Activated CD4-positive, alpha-beta memory T cell treated with anti-CD3 and anti-CD28 coated beads, Interleukin-2, amount 10 ng/mL, durations not matched to agents 7 days and 5 days (primary cell): ENCODE data around the gene DACH2. TPM values are rescaled to one million over a fixed set of nuclear protein-coding genes. Genes with fewer than 3 reads are reported as not detected.

ENCODE experiments used
- CTCF ChIA-PET: fragments of 350-600 bp; sonication (Branson Sonifier 250); formaldehyde crosslinking; loops from one replicate; lab custom pipeline; 2021; ENCODE audit warnings: antibody characterized with exemption, inconsistent platforms; lab: Charles Lee
- POLR2A ChIA-PET: fragments of 350-600 bp; sonication (Branson Sonifier 250); formaldehyde crosslinking; loops from one replicate; lab custom pipeline; 2021; ENCODE audit warnings: antibody characterized with exemption; lab: Charles Lee
- DNase-seq: peaks from one replicate; pipeline ENCODE4 v3.0.0-alpha.2; 2020
- H3K27ac Mint-ChIP-seq: one replicate; pipeline ENCODE4 v1.8.0; 2021; ENCODE audit warnings: mild to moderate bottlenecking, mixed read lengths
- H3K27me3 Mint-ChIP-seq: one replicate; pipeline ENCODE4 v1.8.0; 2021; ENCODE audit warnings: mixed read lengths
- H3K36me3 Mint-ChIP-seq: one replicate; pipeline ENCODE4 v1.8.0; 2021; ENCODE audit warnings: low read depth, mixed read lengths
- H3K4me1 Mint-ChIP-seq: one replicate; pipeline ENCODE4 v1.8.0; 2021; ENCODE audit warnings: mixed read lengths
- H3K4me3 Mint-ChIP-seq: one replicate; pipeline ENCODE4 v1.8.0; 2021; ENCODE audit warnings: mild to moderate bottlenecking, mixed read lengths
- H3K9me3 Mint-ChIP-seq: one replicate; pipeline ENCODE4 v1.8.0; 2021; ENCODE audit warnings: mixed read lengths
- total RNA-seq, 2 experiments: library from RNA; stranded (reverse); gene quantifications; one replicate each; pipeline ENCODE4 v1.2.3, GENCODE V29; 2021

Gene DACH2
- not detected for total RNA-seq

GRCh38 chrX:86148024-86148511 lies at the start of gene DACH2:
DACH2 (plus strand) TSS chrX:86148451.
- H3K36me3 Mint-ChIP-seq: no peaks in the 10 kb centered on the region
- H3K4me1 Mint-ChIP-seq: no peaks in the 10 kb centered on the region
- ChIA-PET CTCF (no interaction called here), POLR2A (no interaction called here)
- H3K4me3 Mint-ChIP-seq: peak within 1 kb of the TSS; percentile 61
- no peak within 1 kb of the TSS for H3K27ac Mint-ChIP-seq
- H3K9me3 Mint-ChIP-seq: no peaks in the 10 kb centered on the region
- DNase-seq: peak; percentile 32
- H3K27me3 Mint-ChIP-seq: peaks cover 30% of the 10 kb centered on the region

GRCh38 chrX:86102341-86102740 lies 45.9 kb upstream of the DACH2 start:
- Mint-ChIP-seq H3K4me1 (no peaks in the 10 kb centered on the region), H3K9me3 (no peaks in the 10 kb centered on the region), H3K27me3 (no peaks in the 10 kb centered on the region), H3K36me3 (no peaks in the 10 kb centered on the region), H3K27ac (no peak overlapping the region), H3K4me3 (no peak overlapping the region)
- ChIA-PET POLR2A (no interaction called here), CTCF (no interaction called here)
- no peak for DNase-seq

GRCh38 chrX:86103061-86103460 lies 45.2 kb upstream of the DACH2 start:
- no peak for DNase-seq
- Mint-ChIP-seq H3K4me1 (no peaks in the 10 kb centered on the region), H3K4me3 (no peak overlapping the region), H3K27ac (no peak overlapping the region), H3K36me3 (no peaks in the 10 kb centered on the region), H3K9me3 (no peaks in the 10 kb centered on the region), H3K27me3 (no peaks in the 10 kb centered on the region)
- ChIA-PET CTCF (no interaction called here), POLR2A (no interaction called here)

- no peaks in the 10 kb centered on the region for H3K27me3 Mint-ChIP-seq
- no peaks in the 10 kb centered on the region for H3K36me3 Mint-ChIP-seq
- H3K9me3 Mint-ChIP-seq: no peaks in the 10 kb centered on the region
- H3K4me1 Mint-ChIP-seq: no peaks in the 10 kb centered on the region
- H3K4me3 Mint-ChIP-seq: no peak overlapping the region
- no peak for DNase-seq
- ChIA-PET CTCF (no interaction called here), POLR2A (no interaction called here)
- no peak overlapping the region for H3K27ac Mint-ChIP-seq
Measured at GRCh38 chrX:86104526-86104925, 43.7 kb upstream of the DACH2 start.

GRCh38 chrX:86121916-86122315 lies 26.3 kb upstream of the DACH2 start:
- ChIA-PET POLR2A (no interaction called here), CTCF (no interaction called here)
- Mint-ChIP-seq H3K4me1 (no peaks in the 10 kb centered on the region), H3K36me3 (no peaks in the 10 kb centered on the region), H3K27me3 (no peaks in the 10 kb centered on the region), H3K27ac (no peak overlapping the region), H3K4me3 (no peak overlapping the region), H3K9me3 (no peaks in the 10 kb centered on the region)
- DNase-seq: no peak

GRCh38 chrX:86133761-86134160 lies 14.5 kb upstream of the DACH2 start:
- no peak for DNase-seq
- POLR2A ChIA-PET: no interaction called here

GRCh38 chrX:86137071-86137470 lies 11.2 kb upstream of the DACH2 start:
- Mint-ChIP-seq H3K27me3 (no peaks in the 10 kb centered on the region), H3K4me3 (no peak overlapping the region), H3K27ac (no peak overlapping the region), H3K36me3 (no peaks in the 10 kb centered on the region), H3K4me1 (no peaks in the 10 kb centered on the region), H3K9me3 (no peaks in the 10 kb centered on the region)
- DNase-seq: no peak
- POLR2A ChIA-PET: no interaction called here
- CTCF ChIA-PET: no interaction called here

More at GRCh38 chrX:86133761-86134160, 14.5 kb upstream of the DACH2 start:
- no peaks in the 10 kb centered on the region for H3K9me3 Mint-ChIP-seq
- H3K4me3 Mint-ChIP-seq: no peak overlapping the region
- no peaks in the 10 kb centered on the region for H3K36me3 Mint-ChIP-seq
- H3K27me3 Mint-ChIP-seq: no peaks in the 10 kb centered on the region
- no peak overlapping the region for H3K27ac Mint-ChIP-seq
- CTCF ChIA-PET: no interaction called here
- H3K4me1 Mint-ChIP-seq: no peaks in the 10 kb centered on the region

GRCh38 chrX:86141786-86142185 lies 6.5 kb upstream of the DACH2 start:
- H3K9me3 Mint-ChIP-seq: no peaks in the 10 kb centered on the region
- ChIA-PET CTCF (no interaction called here), POLR2A (no interaction called here)
- no peak for DNase-seq
- H3K27me3 Mint-ChIP-seq: peaks cover 8% of the 10 kb centered on the region
- H3K4me1 Mint-ChIP-seq: no peaks in the 10 kb centered on the region
- no peak overlapping the region for H3K4me3 Mint-ChIP-seq
- no peak overlapping the region for H3K27ac Mint-ChIP-seq
- H3K36me3 Mint-ChIP-seq: no peaks in the 10 kb centered on the region

- ChIA-PET POLR2A (no interaction called here), CTCF (no interaction called here)
- H3K4me1 Mint-ChIP-seq: no peaks in the 10 kb centered on the region
- DNase-seq: no peak
- H3K36me3 Mint-ChIP-seq: no peaks in the 10 kb centered on the region
- H3K9me3 Mint-ChIP-seq: no peaks in the 10 kb centered on the region
- no peak overlapping the region for H3K4me3 Mint-ChIP-seq
- H3K27ac Mint-ChIP-seq: no peak overlapping the region
- peaks cover 28% of the 10 kb centered on the region for H3K27me3 Mint-ChIP-seq
Measured at GRCh38 chrX:86146102-86146501, 2.1 kb upstream of the DACH2 start.

GRCh38 chrX:86148594-86148993 lies 343 bp downstream of the DACH2 start:
- Mint-ChIP-seq H3K4me3 (peak overlapping the region; percentile 32), H3K27me3 (peaks cover 30% of the 10 kb centered on the region), H3K36me3 (no peaks in the 10 kb centered on the region), H3K4me1 (no peaks in the 10 kb centered on the region), H3K9me3 (no peaks in the 10 kb centered on the region), H3K27ac (no peak overlapping the region)
- CTCF ChIA-PET: no interaction called here
- POLR2A ChIA-PET: no interaction called here
- no peak for DNase-seq

GRCh38 chrX:86149119-86149518 lies 868 bp downstream of the DACH2 start:
- Mint-ChIP-seq H3K27ac (no peak overlapping the region), H3K27me3 (peaks cover 25% of the 10 kb centered on the region), H3K9me3 (no peaks in the 10 kb centered on the region), H3K36me3 (no peaks in the 10 kb centered on the region), H3K4me1 (no peaks in the 10 kb centered on the region), H3K4me3 (no peak overlapping the region)
- ChIA-PET CTCF (no interaction called here), POLR2A (no interaction called here)
- DNase-seq: no peak

- no peak overlapping the region for H3K4me3 Mint-ChIP-seq
- no peak for DNase-seq
- no peaks in the 10 kb centered on the region for H3K4me1 Mint-ChIP-seq
- no peaks in the 10 kb centered on the region for H3K9me3 Mint-ChIP-seq
- no peaks in the 10 kb centered on the region for H3K36me3 Mint-ChIP-seq
- ChIA-PET POLR2A (no interaction called here), CTCF (no interaction called here)
- H3K27ac Mint-ChIP-seq: no peak overlapping the region
- H3K27me3 Mint-ChIP-seq: peaks cover 8% of the 10 kb centered on the region
Measured at GRCh38 chrX:86154553-86154952, 6.3 kb downstream of the DACH2 start.

GRCh38 chrX:86171366-86171765 lies 23.1 kb downstream of the DACH2 start:
- ChIA-PET POLR2A (no interaction called here), CTCF (no interaction called here)
- H3K36me3 Mint-ChIP-seq: no peaks in the 10 kb centered on the region
- no peaks in the 10 kb centered on the region for H3K9me3 Mint-ChIP-seq
- no peak for DNase-seq
- no peak overlapping the region for H3K4me3 Mint-ChIP-seq
- no peaks in the 10 kb centered on the region for H3K27me3 Mint-ChIP-seq
- no peaks in the 10 kb centered on the region for H3K4me1 Mint-ChIP-seq
- H3K27ac Mint-ChIP-seq: no peak overlapping the region

- H3K27ac Mint-ChIP-seq: no peak overlapping the region
- H3K9me3 Mint-ChIP-seq: no peaks in the 10 kb centered on the region
- POLR2A ChIA-PET: no interaction called here
- H3K36me3 Mint-ChIP-seq: no peaks in the 10 kb centered on the region
- DNase-seq: no peak
- no peaks in the 10 kb centered on the region for H3K4me1 Mint-ChIP-seq
- no peaks in the 10 kb centered on the region for H3K27me3 Mint-ChIP-seq
- no peak overlapping the region for H3K4me3 Mint-ChIP-seq
- CTCF ChIA-PET: no interaction called here
Measured at GRCh38 chrX:86178906-86179305, 30.7 kb downstream of the DACH2 start.
